Upper lobe of left lung (tissue), 4 donors: ENCODE data around the gene ARHGAP15.

Source experiments
- POLR2A ChIP-seq, 4 donors: fragments of 450-650 bp; IDR thresholded peaks; one replicate each; pipeline ENCODE4 v1.5.1; 2016 to 2017; ENCODE audit warnings: antibody characterized with exemption in 4 of 4, mild to moderate bottlenecking in 2 of 4
- TF ChIP-seq, protein P1 (sequence below), 6 experiments: fragments of 450-650 bp in 4 of 6; fragments of 200-600 bp in 2 of 6; sonication (generic) in 2 of 6; IDR thresholded peaks; one replicate each; pipeline ENCODE4 v1.5.1; 2016 to 2019; ENCODE audit warnings: antibody characterized with exemption in 6 of 6

DNA sequence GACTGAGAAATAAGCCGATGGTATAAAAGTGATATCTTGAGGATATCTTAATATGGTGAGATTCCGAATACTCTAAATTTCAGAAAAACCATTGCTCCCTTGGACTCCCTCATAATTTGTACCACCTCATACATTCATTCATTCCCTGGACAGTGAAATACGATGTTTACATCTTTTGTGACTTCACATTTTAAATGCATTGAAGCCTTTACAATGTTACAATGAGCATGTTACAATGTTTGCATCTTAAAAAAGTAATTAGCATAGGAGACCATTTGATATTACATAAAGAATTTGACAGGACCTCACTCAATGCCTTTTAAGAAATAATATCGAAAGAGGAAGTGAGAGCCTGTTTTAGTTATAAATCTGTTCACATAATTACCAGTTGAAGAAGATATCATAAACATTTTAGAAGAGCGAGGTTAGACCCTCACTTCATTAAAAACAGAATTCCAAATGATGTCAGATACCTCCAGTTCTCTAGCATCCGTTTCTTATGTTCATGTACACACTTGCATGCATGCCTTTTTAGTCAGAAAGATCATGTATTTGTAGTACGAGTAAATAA, 372.0 kb downstream of the ARHGAP15 start:
- TF ChIP-seq, protein P1, sequence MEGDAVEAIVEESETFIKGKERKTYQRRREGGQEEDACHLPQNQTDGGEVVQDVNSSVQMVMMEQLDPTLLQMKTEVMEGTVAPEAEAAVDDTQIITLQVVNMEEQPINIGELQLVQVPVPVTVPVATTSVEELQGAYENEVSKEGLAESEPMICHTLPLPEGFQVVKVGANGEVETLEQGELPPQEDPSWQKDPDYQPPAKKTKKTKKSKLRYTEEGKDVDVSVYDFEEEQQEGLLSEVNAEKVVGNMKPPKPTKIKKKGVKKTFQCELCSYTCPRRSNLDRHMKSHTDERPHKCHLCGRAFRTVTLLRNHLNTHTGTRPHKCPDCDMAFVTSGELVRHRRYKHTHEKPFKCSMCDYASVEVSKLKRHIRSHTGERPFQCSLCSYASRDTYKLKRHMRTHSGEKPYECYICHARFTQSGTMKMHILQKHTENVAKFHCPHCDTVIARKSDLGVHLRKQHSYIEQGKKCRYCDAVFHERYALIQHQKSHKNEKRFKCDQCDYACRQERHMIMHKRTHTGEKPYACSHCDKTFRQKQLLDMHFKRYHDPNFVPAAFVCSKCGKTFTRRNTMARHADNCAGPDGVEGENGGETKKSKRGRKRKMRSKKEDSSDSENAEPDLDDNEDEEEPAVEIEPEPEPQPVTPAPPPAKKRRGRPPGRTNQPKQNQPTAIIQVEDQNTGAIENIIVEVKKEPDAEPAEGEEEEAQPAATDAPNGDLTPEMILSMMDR (IDR thresholded peaks at IDR 0.05) = no peak
- TF ChIP-seq POLR2A (IDR thresholded peaks at IDR 0.05) = no peak
